ENCODE measurements around the gene FSTL4. TPM values are rescaled to one million over a fixed set of nuclear protein-coding genes. Genes with fewer than 3 reads are reported as not detected.

The FSTL4 gene
- total and polyA plus RNA-seq, 2 of the 13 experiments (the other 11 are each of a cell fraction or from before 2014, with no cell fraction given): 2.1 to 3.0 TPM

DNA sequence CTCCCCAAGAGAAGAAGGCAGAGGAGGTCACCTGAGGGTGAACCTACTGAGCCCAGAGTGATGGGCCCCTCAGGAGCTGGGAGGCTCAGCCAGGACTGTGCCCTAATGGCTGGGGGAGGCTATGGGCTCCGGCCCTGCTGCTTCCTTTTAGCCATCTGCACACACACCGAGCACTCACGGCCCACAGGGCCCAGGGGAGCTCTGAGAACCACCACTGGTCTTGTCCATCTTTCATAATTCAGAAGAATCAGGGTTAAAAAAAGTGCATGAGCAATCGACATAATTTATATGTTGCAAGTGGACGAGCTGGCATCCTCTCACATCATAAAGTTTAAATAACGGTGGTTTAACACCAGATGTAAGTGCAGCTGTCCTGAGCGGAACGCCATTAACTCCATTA, 162.1 kb downstream of the FSTL4 start:
- no TSS peak for BruUV-seq (replicated peaks)

GRCh38 chr5:133449181-133449580, 163.2 kb downstream of the FSTL4 start:
- H3K9me3 ChIP-seq (ENCODE audit: low read length): no peaks in the 10 kb centered on the region
- no peaks in the 10 kb centered on the region for H3K79me2 ChIP-seq (ENCODE audit: insufficient read depth, low read length)
- H2AFZ ChIP-seq (ENCODE audit: low read length): no peak overlapping the region
- in situ Hi-C loops (cut with HindIII; ENCODE audit: extremely low pct_ligation_motif_present, low pct_unique_long_range_greater_than_20kb) (no loop called here), intact Hi-C loops (cut with micrococcal nuclease; ENCODE audit: unreplicated experiment) (no loop called here)
- no peak for FAIRE-seq
- H3K4me1 ChIP-seq (ENCODE audit: insufficient read depth, low read length): no peaks in the 10 kb centered on the region
- H3K36me3 ChIP-seq (replicated peaks in 1 of 2; ENCODE audit: control insufficient read depth in 1 of 2, insufficient read depth in 2 of 2, low read length in 2 of 2): no peaks in the 10 kb centered on the region
- ATAC-seq: no peak
- no TSS peak for BruUV-seq (replicated peaks)
- POLR2A ChIA-PET: no interaction called here
- H3K9ac ChIP-seq (ENCODE audit: insufficient read depth, low read depth, low read length): no peak overlapping the region
- no peak overlapping the region for H3K4me2 ChIP-seq (ENCODE audit: low read depth, low read length)
- peaks cover 4 to 10% of the 10 kb centered on the region in 2 experiments; a peak in 4 of 5 replicates for H3K27me3 ChIP-seq (ENCODE audit: control insufficient read depth in 1 of 2, insufficient read depth in 2 of 2, low read length in 2 of 2)
- H3K27ac ChIP-seq (ENCODE audit: extremely low read length, insufficient read depth, low read length): no peak overlapping the region
- no peak for DNase-seq (ENCODE audit: low spot score)
- H3K4me3 ChIP-seq (replicated peaks in 1 of 3; ENCODE audit: insufficient read depth in 1 of 3, low read depth in 2 of 3, low read length in 3 of 3): no peak overlapping the region
- H4K20me1 ChIP-seq (ENCODE audit: insufficient read depth, low read length): no peaks in the 10 kb centered on the region
- TF ChIP-seq CENPX (CRISPR knock-in tag; IDR thresholded peaks at IDR 0.05) (no peak), BRCA1 (CRISPR knock-in tag; IDR thresholded peaks at IDR 0.05) (no peak), ZNF20 (CRISPR knock-in tag; IDR thresholded peaks at IDR 0.05) (no peak), TEAD2 (CRISPR knock-in tag; IDR thresholded peaks at IDR 0.05) (no peak), RFX3 (CRISPR knock-in tag; IDR thresholded peaks at IDR 0.05) (no peak), CAMTA2 (CRISPR knock-in tag; IDR thresholded peaks at IDR 0.05; ENCODE audit: borderline replicate concordance) (no peak), ZNF773 (CRISPR knock-in tag; IDR thresholded peaks at IDR 0.05; ENCODE audit: borderline replicate concordance) (no peak), ZNF883 (CRISPR knock-in tag; IDR thresholded peaks at IDR 0.05; ENCODE audit: not compliant biosample characterization) (no peak), ZNF530 (CRISPR knock-in tag; IDR thresholded peaks at IDR 0.05; ENCODE audit: low read depth) (no peak), TERF1 (CRISPR knock-in tag; IDR thresholded peaks at IDR 0.05) (no peak), U2AF2 (IDR thresholded peaks at IDR 0.05; ENCODE audit: low read depth, low read length) (no peak)
- TF ChIP-seq, protein P1, sequence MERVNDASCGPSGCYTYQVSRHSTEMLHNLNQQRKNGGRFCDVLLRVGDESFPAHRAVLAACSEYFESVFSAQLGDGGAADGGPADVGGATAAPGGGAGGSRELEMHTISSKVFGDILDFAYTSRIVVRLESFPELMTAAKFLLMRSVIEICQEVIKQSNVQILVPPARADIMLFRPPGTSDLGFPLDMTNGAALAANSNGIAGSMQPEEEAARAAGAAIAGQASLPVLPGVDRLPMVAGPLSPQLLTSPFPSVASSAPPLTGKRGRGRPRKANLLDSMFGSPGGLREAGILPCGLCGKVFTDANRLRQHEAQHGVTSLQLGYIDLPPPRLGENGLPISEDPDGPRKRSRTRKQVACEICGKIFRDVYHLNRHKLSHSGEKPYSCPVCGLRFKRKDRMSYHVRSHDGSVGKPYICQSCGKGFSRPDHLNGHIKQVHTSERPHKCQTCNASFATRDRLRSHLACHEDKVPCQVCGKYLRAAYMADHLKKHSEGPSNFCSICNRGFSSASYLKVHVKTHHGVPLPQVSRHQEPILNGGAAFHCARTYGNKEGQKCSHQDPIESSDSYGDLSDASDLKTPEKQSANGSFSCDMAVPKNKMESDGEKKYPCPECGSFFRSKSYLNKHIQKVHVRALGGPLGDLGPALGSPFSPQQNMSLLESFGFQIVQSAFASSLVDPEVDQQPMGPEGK (CRISPR knock-in tag; IDR thresholded peaks at IDR 0.05): no peak
- TF ChIP-seq, protein P2, sequence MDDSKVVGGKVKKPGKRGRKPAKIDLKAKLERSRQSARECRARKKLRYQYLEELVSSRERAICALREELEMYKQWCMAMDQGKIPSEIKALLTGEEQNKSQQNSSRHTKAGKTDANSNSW (CRISPR knock-in tag; IDR thresholded peaks at IDR 0.05; ENCODE audit: borderline replicate concordance): no peak
- CTCF ChIA-PET (ENCODE audit: low intra/inter-chr PET ratio, low total read pairs): no interaction called here
- WGBS (ENCODE audit: low lambda C conversion rate): 48% methylated on average over 10 of the region's 10 CpGs

More for the DNA sequence above, 162.1 kb downstream of the FSTL4 start:
- no peak overlapping the region for H3K4me3 ChIP-seq (replicated peaks in 1 of 3; ENCODE audit: insufficient read depth in 1 of 3, low read depth in 2 of 3, low read length in 3 of 3)
- H2AFZ ChIP-seq (ENCODE audit: low read length): no peak overlapping the region
- no peak for ATAC-seq
- no peak for FAIRE-seq
- H3K27me3 ChIP-seq (ENCODE audit: control insufficient read depth in 1 of 2, insufficient read depth in 2 of 2, low read length in 2 of 2): peaks cover 4 to 10% of the 10 kb centered on the region in 2 experiments; a peak in 3 of 5 replicates
- 31% methylated on average over 5 of the region's 8 CpGs for WGBS (ENCODE audit: low lambda C conversion rate)
- H3K79me2 ChIP-seq (ENCODE audit: insufficient read depth, low read length): no peaks in the 10 kb centered on the region
- intact Hi-C loops (cut with micrococcal nuclease; ENCODE audit: unreplicated experiment): no loop called here
- ChIA-PET CTCF (ENCODE audit: low intra/inter-chr PET ratio, low total read pairs) (no interaction called here), POLR2A (no interaction called here)
- no peaks in the 10 kb centered on the region for H3K36me3 ChIP-seq (replicated peaks in 1 of 2; ENCODE audit: control insufficient read depth in 1 of 2, insufficient read depth in 2 of 2, low read length in 2 of 2)
- H3K4me1 ChIP-seq (ENCODE audit: insufficient read depth, low read length): no peaks in the 10 kb centered on the region
- H3K4me2 ChIP-seq (ENCODE audit: low read depth, low read length): no peak overlapping the region
- H3K27ac ChIP-seq (ENCODE audit: extremely low read length, insufficient read depth, low read length): no peak overlapping the region
- TF ChIP-seq STAT5B (CRISPR knock-in tag; IDR thresholded peaks at IDR 0.05): no peak
- no peak for TF ChIP-seq ZNF672 (CRISPR knock-in tag; IDR thresholded peaks at IDR 0.05)
- no peak for TF ChIP-seq JARID2 (CRISPR knock-in tag; IDR thresholded peaks at IDR 0.05; ENCODE audit: insufficient replicate concordance)
- TF ChIP-seq, protein P3, sequence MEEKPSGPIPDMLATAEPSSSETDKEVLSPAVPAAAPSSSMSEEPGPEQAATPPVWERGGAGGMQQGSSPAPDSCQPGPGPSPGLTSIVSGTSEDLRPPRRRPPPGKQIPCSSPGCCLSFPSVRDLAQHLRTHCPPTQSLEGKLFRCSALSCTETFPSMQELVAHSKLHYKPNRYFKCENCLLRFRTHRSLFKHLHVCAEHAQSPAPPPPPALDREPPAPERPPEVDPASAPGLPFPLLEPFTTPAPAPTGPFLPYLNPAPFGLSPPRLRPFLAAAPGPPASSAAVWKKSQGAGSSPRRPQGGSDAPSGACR (CRISPR knock-in tag; IDR thresholded peaks at IDR 0.05): no peak
- H4K20me1 ChIP-seq (ENCODE audit: insufficient read depth, low read length): no peaks in the 10 kb centered on the region
- H3K9me3 ChIP-seq (ENCODE audit: low read length): no peaks in the 10 kb centered on the region
- H3K9ac ChIP-seq (ENCODE audit: insufficient read depth, low read depth, low read length): no peak overlapping the region
- in situ Hi-C loops (cut with HindIII; ENCODE audit: extremely low pct_ligation_motif_present, low pct_unique_long_range_greater_than_20kb): no loop called here
- DNase-seq (ENCODE audit: low spot score): no peak

All from HepG2 (cell line).